HepG2 (cell line): Measurements from ENCODE around the gene COL18A1. TPM values are rescaled to one million over a fixed set of nuclear protein-coding genes. Genes with fewer than 3 reads are reported as not detected.

Source experiments
- AKAP8 ChIP-seq: sonication (generic); formaldehyde crosslinking; IDR thresholded peaks from 2 replicates; pipeline ENCODE4 v1.5.1; 2020; ENCODE audit warnings: mild to moderate bottlenecking, missing genetic modification reagents
- GATA4 ChIP-seq: sonication (generic); IDR thresholded peaks from 2 replicates; pipeline ENCODE4 v1.6.1; 2016; ENCODE audit warnings: antibody characterized with exemption, low read depth, borderline replicate concordance
- KDM5A ChIP-seq: fragments of 200-600 bp; sonication (generic); IDR thresholded peaks from 2 replicates; pipeline ENCODE4 v1.7.0; 2018; ENCODE audit warnings: antibody characterized with exemption, mild to moderate bottlenecking, low read length, borderline replicate concordance
- LRRFIP1 ChIP-seq: sonication (generic); formaldehyde crosslinking; conservative IDR thresholded peaks from 2 replicates; pipeline ENCODE4 v1.4.0; 2020; ENCODE audit warnings: missing genetic modification reagents
- MBD4 ChIP-seq: IDR thresholded peaks from 2 replicates; pipeline ENCODE4 v1.6.1; 2012; ENCODE audit warnings: low read length, inconsistent platforms, borderline replicate concordance
- MXI1 ChIP-seq: IDR thresholded peaks from 3 replicates; pipeline ENCODE4 v1.6.1; 2012; ENCODE audit warnings: low read depth, low read length, inconsistent platforms, borderline replicate concordance
- MYPOP ChIP-seq: sonication (generic); formaldehyde crosslinking; IDR thresholded peaks from 2 replicates; pipeline ENCODE4 v1.8.1; 2023; ENCODE audit warnings: mild to moderate bottlenecking, moderate library complexity, missing genetic modification reagents
- RBM39 ChIP-seq: fragments of 200-400 bp; formaldehyde crosslinking; IDR thresholded peaks from one replicate; pipeline ENCODE4 v1.6.1; 2018; ENCODE audit warnings: antibody characterized with exemption, mild to moderate bottlenecking, low read depth, low read length; ENCODE audit not compliant: poor library complexity, severe bottlenecking
- SYNCRIP ChIP-seq: fragments of 200-400 bp; formaldehyde crosslinking; IDR thresholded peaks from 2 replicates; pipeline ENCODE4 v1.6.1; 2018; ENCODE audit warnings: mild to moderate bottlenecking, low read depth, low read length; ENCODE audit not compliant: insufficient read depth
- ZC3H4 ChIP-seq: sonication (generic); formaldehyde crosslinking; IDR thresholded peaks from 2 replicates; pipeline ENCODE4 v1.4.0; 2020; ENCODE audit warnings: missing genetic modification reagents, borderline replicate concordance
- ZNF10 ChIP-seq: sonication (generic); formaldehyde crosslinking; IDR thresholded peaks from 2 replicates; pipeline ENCODE4 v1.4.0; 2020; ENCODE audit warnings: mild to moderate bottlenecking, low read depth, missing genetic modification reagents, borderline replicate concordance
- ZNF230 ChIP-seq: sonication (generic); formaldehyde crosslinking; IDR thresholded peaks from 2 replicates; pipeline ENCODE4 v1.4.0; 2020; ENCODE audit warnings: mild to moderate bottlenecking, missing genetic modification reagents
- ZNF770 ChIP-seq: sonication (generic); formaldehyde crosslinking; IDR thresholded peaks from 2 replicates; pipeline ENCODE4 v1.5.0; 2020; ENCODE audit warnings: mild to moderate bottlenecking, missing genetic modification reagents
- polyA plus RNA-seq, 8 experiments: library from polyadenylated mRNA; depleted of rRNA in 3 of 8; stranded (reverse) in 7 of 8; unstranded in 1 of 8; fragments of >200 nt; fragmentation: Illumina TruSeq in 4 of 8; extraction: Trizol in 4 of 8; gene quantifications; 2 replicates each; pipeline versions ENCODE4 v1.2.1 to v1.2.3, GENCODE V29; 2011 to 2016; ENCODE audit warnings: low read depth in 4 of 8, missing spikeins in 1 of 8, mixed read lengths in 1 of 8; ENCODE audit not compliant: insufficient read depth in 1 of 8
- total RNA-seq, 5 experiments: library from RNA; depleted of rRNA; stranded (reverse); fragments of >200 nt; fragmentation: Illumina TruSeq; extraction: Trizol; gene quantifications; 2 replicates each; pipeline ENCODE4 v1.2.3, GENCODE V29; 2016; ENCODE audit warnings: low read depth in 1 of 5
- TF ChIP-seq, protein P1 (sequence below): sonication (generic); formaldehyde crosslinking; IDR thresholded peaks from 2 replicates; pipeline ENCODE4 v1.4.0; 2020; ENCODE audit warnings: missing genetic modification reagents
- TF ChIP-seq, protein P2 (sequence below): sonication (generic); formaldehyde crosslinking; IDR thresholded peaks from 2 replicates; pipeline ENCODE4 v1.4.0; 2020; ENCODE audit warnings: mild to moderate bottlenecking, missing genetic modification reagents
- TF ChIP-seq, protein P3 (sequence below): sonication (generic); formaldehyde crosslinking; IDR thresholded peaks from 2 replicates; pipeline ENCODE4 v1.9.0; 2021; ENCODE audit warnings: missing genetic modification reagents, mild to moderate bottlenecking, borderline replicate concordance
- TF ChIP-seq, protein P4 (sequence below): sonication (generic); formaldehyde crosslinking; IDR thresholded peaks from 2 replicates; pipeline ENCODE4 v1.4.0; 2020; ENCODE audit warnings: mild to moderate bottlenecking, missing genetic modification reagents

The COL18A1 gene
- total and polyA plus RNA-seq, 2 of the 13 experiments (the other 11 are each of a cell fraction or from before 2014, with no cell fraction given) = 79.0 to 102 TPM

- TF ChIP-seq, protein P1, sequence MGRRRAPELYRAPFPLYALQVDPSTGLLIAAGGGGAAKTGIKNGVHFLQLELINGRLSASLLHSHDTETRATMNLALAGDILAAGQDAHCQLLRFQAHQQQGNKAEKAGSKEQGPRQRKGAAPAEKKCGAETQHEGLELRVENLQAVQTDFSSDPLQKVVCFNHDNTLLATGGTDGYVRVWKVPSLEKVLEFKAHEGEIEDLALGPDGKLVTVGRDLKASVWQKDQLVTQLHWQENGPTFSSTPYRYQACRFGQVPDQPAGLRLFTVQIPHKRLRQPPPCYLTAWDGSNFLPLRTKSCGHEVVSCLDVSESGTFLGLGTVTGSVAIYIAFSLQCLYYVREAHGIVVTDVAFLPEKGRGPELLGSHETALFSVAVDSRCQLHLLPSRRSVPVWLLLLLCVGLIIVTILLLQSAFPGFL (CRISPR knock-in tag) = no peak
- TF ChIP-seq MXI1 (no peak), GATA4 (no peak), KDM5A (peak; percentile 51; the same call in 1 of the 2 replicates), ZNF770 (CRISPR knock-in tag) (no peak), ZNF10 (CRISPR knock-in tag) (no peak), ZNF230 (CRISPR knock-in tag) (no peak), RBM39 (no peak), SYNCRIP (no peak), AKAP8 (CRISPR knock-in tag) (no peak), ZC3H4 (CRISPR knock-in tag) (0 out of 2 replicates have a peak, but pooled peaks have one; percentile 64), MYPOP (no peak), MBD4 (no peak), LRRFIP1 (CRISPR knock-in tag) (no peak)
- TF ChIP-seq, protein P2, sequence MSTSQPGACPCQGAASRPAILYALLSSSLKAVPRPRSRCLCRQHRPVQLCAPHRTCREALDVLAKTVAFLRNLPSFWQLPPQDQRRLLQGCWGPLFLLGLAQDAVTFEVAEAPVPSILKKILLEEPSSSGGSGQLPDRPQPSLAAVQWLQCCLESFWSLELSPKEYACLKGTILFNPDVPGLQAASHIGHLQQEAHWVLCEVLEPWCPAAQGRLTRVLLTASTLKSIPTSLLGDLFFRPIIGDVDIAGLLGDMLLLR = no peak
- TF ChIP-seq, protein P3, sequence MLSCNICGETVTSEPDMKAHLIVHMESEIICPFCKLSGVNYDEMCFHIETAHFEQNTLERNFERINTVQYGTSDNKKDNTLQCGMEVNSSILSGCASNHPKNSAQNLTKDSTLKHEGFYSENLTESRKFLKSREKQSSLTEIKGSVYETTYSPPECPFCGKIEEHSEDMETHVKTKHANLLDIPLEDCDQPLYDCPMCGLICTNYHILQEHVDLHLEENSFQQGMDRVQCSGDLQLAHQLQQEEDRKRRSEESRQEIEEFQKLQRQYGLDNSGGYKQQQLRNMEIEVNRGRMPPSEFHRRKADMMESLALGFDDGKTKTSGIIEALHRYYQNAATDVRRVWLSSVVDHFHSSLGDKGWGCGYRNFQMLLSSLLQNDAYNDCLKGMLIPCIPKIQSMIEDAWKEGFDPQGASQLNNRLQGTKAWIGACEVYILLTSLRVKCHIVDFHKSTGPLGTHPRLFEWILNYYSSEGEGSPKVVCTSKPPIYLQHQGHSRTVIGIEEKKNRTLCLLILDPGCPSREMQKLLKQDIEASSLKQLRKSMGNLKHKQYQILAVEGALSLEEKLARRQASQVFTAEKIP (CRISPR knock-in tag) = no peak
- TF ChIP-seq, protein P4, sequence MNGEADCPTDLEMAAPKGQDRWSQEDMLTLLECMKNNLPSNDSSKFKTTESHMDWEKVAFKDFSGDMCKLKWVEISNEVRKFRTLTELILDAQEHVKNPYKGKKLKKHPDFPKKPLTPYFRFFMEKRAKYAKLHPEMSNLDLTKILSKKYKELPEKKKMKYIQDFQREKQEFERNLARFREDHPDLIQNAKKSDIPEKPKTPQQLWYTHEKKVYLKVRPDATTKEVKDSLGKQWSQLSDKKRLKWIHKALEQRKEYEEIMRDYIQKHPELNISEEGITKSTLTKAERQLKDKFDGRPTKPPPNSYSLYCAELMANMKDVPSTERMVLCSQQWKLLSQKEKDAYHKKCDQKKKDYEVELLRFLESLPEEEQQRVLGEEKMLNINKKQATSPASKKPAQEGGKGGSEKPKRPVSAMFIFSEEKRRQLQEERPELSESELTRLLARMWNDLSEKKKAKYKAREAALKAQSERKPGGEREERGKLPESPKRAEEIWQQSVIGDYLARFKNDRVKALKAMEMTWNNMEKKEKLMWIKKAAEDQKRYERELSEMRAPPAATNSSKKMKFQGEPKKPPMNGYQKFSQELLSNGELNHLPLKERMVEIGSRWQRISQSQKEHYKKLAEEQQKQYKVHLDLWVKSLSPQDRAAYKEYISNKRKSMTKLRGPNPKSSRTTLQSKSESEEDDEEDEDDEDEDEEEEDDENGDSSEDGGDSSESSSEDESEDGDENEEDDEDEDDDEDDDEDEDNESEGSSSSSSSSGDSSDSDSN (CRISPR knock-in tag) = peak; percentile 0; the same call in 1 of the 2 replicates
Measured at GRCh38 chr21:45470087-45470515, 65.1 kb downstream of the COL18A1 start (continued).
